Activated CD4-positive, alpha-beta T cell treated with anti-CD3 and anti-CD28 coated beads, Interleukin-2, amount 10 ng/mL, durations not matched to agents 7 days and 5 days (primary cell): ENCODE measurements around the gene NPAS3. TPM values are rescaled to one million over a fixed set of nuclear protein-coding genes. Genes with fewer than 3 reads are reported as not detected.

Experiments
- CTCF ChIA-PET: fragments of 350-600 bp; sonication (Branson Sonifier 250); formaldehyde crosslinking; loops from one replicate; lab custom pipeline; 2021; ENCODE audit warnings: antibody characterized with exemption; lab: Charles Lee
- POLR2A ChIA-PET: fragments of 350-600 bp; sonication (Branson Sonifier 250); formaldehyde crosslinking; loops from one replicate; lab custom pipeline; 2021; ENCODE audit warnings: antibody characterized with exemption; lab: Charles Lee
- DNase-seq: peaks from one replicate; pipeline ENCODE4 v3.0.0-alpha.2; 2020
- H3K27ac Mint-ChIP-seq: one replicate; pipeline ENCODE4 v1.8.0; 2021; ENCODE audit warnings: mild to moderate bottlenecking, moderate library complexity, mixed read lengths
- H3K27me3 Mint-ChIP-seq: one replicate; pipeline ENCODE4 v1.8.0; 2021; ENCODE audit warnings: mixed read lengths
- H3K36me3 Mint-ChIP-seq: one replicate; pipeline ENCODE4 v1.8.0; 2021; ENCODE audit warnings: low read depth, mixed read lengths
- H3K4me1 Mint-ChIP-seq: one replicate; pipeline ENCODE4 v1.8.0; 2021; ENCODE audit warnings: mixed read lengths
- H3K4me3 Mint-ChIP-seq: one replicate; pipeline ENCODE4 v1.8.0; 2021; ENCODE audit warnings: mild to moderate bottlenecking, moderate library complexity, mixed read lengths
- H3K9me3 Mint-ChIP-seq: one replicate; pipeline ENCODE4 v1.8.0; 2021; ENCODE audit warnings: mixed read lengths
- total RNA-seq, 2 experiments: library from RNA; stranded (reverse); gene quantifications; one replicate each; pipeline ENCODE4 v1.2.3, GENCODE V29; 2021

Gene NPAS3
- total RNA-seq, 2 experiments from 2014 or later: not detected

DNA sequence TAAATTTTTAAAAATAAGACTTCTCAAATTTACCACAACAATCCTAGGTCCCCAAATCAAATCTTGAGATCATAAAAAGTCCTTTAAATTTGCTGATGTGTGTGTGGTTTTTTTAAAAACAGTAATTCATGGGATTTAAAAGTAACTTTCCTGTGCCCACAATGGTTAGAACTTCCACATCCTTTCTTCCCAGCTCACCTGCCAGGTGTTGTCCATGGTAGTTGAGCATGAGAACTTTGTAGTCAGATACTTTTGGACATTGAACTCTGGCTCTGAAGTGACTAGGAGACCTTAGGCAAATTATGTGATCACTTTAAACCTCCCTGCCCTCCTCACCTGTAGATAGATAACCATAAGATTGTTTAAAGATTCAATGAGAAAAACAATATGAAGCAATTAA, 253.2 kb downstream of the NPAS3 start:
- ChIA-PET CTCF (no interaction called here), POLR2A (no interaction called here)
- H3K4me3 Mint-ChIP-seq: no peak overlapping the region
- no peaks in the 10 kb centered on the region for H3K9me3 Mint-ChIP-seq
- no peaks in the 10 kb centered on the region for H3K4me1 Mint-ChIP-seq
- no peak overlapping the region for H3K27ac Mint-ChIP-seq
- no peak for DNase-seq
- no peaks in the 10 kb centered on the region for H3K27me3 Mint-ChIP-seq
- H3K36me3 Mint-ChIP-seq: no peaks in the 10 kb centered on the region

GRCh38 chr14:33194551-33194950, 255.9 kb downstream of the NPAS3 start:
- H3K4me3 Mint-ChIP-seq: no peak overlapping the region
- H3K4me1 Mint-ChIP-seq: no peaks in the 10 kb centered on the region
- no peak overlapping the region for H3K27ac Mint-ChIP-seq
- H3K9me3 Mint-ChIP-seq: no peaks in the 10 kb centered on the region
- no peak for DNase-seq
- no peaks in the 10 kb centered on the region for H3K27me3 Mint-ChIP-seq
- H3K36me3 Mint-ChIP-seq: no peaks in the 10 kb centered on the region
- CTCF ChIA-PET: no interaction called here
- POLR2A ChIA-PET: no interaction called here

- DNase-seq: no peak
- Mint-ChIP-seq H3K9me3 (no peaks in the 10 kb centered on the region), H3K27me3 (no peaks in the 10 kb centered on the region), H3K4me1 (no peaks in the 10 kb centered on the region), H3K4me3 (no peak overlapping the region), H3K36me3 (no peaks in the 10 kb centered on the region), H3K27ac (no peak overlapping the region)
- CTCF ChIA-PET: no interaction called here
- POLR2A ChIA-PET: no interaction called here
Observed at GRCh38 chr14:33198684-33199083, 260.0 kb downstream of the NPAS3 start.

DNA sequence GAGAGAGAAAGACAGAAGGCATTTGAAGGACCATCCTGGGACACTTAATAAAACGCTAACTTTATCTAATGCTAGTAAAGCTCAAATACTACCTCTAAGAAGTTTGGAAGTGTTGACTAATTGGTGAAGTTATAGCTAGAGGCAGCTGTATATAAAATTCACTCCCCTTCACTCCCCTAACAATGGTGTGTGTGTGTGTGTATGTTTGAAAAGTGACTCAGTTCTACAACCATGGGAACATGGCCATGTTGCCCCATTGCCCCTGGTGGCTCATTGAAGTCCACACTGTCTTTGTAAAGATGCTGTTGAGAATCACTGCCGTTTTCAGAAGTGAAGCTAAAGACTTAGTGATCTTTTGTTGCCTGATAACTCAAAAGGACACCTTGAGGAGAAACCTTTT, 262.4 kb downstream of the NPAS3 start:
- CTCF ChIA-PET: no interaction called here
- no peak overlapping the region for H3K27ac Mint-ChIP-seq

DNA sequence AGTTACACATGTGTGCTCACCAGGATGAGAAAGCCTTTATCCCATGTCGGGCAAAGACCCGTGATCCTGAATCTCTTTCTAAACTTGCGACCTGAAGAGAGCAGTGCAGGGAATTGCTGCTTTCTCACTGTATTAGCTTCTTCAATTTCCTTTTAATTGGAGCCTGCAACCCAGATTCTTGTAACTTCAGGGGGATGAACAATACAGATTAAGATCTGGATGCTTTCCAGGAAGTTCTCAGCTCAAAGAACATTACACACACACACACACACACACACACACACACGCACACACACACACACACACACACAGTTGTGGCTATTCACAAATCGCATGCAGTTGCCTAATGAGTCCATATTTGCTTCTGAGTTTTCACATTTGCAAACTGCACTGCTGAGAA, 268.3 kb downstream of the NPAS3 start:
- no peak overlapping the region for H3K4me3 Mint-ChIP-seq
- H3K27ac Mint-ChIP-seq: no peak overlapping the region
- H3K9me3 Mint-ChIP-seq: no peaks in the 10 kb centered on the region
- DNase-seq: no peak
- CTCF ChIA-PET: no interaction called here
- H3K4me1 Mint-ChIP-seq: no peaks in the 10 kb centered on the region
- POLR2A ChIA-PET: no interaction called here
- no peaks in the 10 kb centered on the region for H3K27me3 Mint-ChIP-seq
- H3K36me3 Mint-ChIP-seq: no peaks in the 10 kb centered on the region

More for the DNA sequence above, 262.4 kb downstream of the NPAS3 start:
- no peak for DNase-seq
- Mint-ChIP-seq H3K4me3 (no peak overlapping the region), H3K36me3 (no peaks in the 10 kb centered on the region), H3K27me3 (no peaks in the 10 kb centered on the region), H3K4me1 (no peaks in the 10 kb centered on the region), H3K9me3 (no peaks in the 10 kb centered on the region)
- POLR2A ChIA-PET: no interaction called here

DNA sequence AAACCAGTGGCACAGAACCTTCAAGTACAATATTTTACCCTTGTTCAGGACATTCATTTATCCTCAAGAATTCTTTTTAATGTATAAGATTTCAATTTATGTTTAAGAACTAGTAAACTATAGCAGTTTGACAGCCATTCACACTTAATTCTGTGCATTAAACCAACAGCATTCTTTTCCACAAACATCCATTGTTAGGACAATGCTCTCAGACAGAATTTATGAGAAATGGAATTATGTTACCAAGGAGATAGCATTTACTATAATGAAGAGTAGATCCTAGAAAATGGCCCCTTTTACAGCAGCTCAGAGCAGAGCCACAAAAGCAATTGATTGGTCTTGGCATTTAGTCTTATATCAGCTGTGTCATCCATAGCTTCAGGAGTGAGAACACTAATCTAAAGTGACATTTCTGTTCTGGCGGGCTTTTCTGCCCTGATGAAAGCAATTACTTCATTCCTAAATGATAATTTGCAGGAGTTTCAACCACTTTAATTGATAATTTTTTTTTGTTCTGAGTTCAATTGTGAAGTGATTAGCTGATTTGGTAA, 268.9 kb downstream of the NPAS3 start:
- Mint-ChIP-seq H3K27ac (no peak overlapping the region), H3K27me3 (no peaks in the 10 kb centered on the region), H3K9me3 (no peaks in the 10 kb centered on the region), H3K36me3 (no peaks in the 10 kb centered on the region), H3K4me1 (no peaks in the 10 kb centered on the region), H3K4me3 (no peak overlapping the region)
- DNase-seq: no peak
- CTCF ChIA-PET: no interaction called here
- POLR2A ChIA-PET: no interaction called here

DNA sequence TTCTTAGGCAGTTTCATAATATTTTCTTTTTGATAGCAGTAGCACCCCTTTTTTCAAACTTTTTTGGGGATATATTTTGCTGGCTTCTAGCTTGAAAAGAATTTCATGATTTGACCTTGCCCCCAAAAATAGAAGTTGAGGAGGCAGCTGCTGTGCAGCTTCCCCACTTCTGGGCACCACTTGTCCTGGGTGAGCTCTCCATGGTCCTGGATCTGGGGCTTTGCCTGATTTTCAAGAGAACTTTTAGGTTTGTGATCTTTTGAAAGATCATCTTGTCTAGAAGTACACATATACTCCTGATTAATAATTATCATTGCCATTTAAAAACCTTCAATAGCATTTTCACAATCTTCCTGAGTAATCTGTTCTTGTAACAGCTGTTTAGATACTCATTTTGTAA, 271.6 kb downstream of the NPAS3 start:
- Mint-ChIP-seq H3K27me3 (no peaks in the 10 kb centered on the region), H3K9me3 (no peaks in the 10 kb centered on the region), H3K4me1 (no peaks in the 10 kb centered on the region), H3K27ac (no peak overlapping the region), H3K36me3 (no peaks in the 10 kb centered on the region), H3K4me3 (no peak overlapping the region)
- ChIA-PET CTCF (no interaction called here), POLR2A (no interaction called here)
- DNase-seq: no peak

- POLR2A ChIA-PET: no interaction called here
- CTCF ChIA-PET: no interaction called here
- Mint-ChIP-seq H3K36me3 (no peaks in the 10 kb centered on the region), H3K27ac (no peak overlapping the region), H3K4me3 (no peak overlapping the region), H3K4me1 (no peaks in the 10 kb centered on the region), H3K27me3 (no peaks in the 10 kb centered on the region), H3K9me3 (no peaks in the 10 kb centered on the region)
- no peak for DNase-seq
Observed at GRCh38 chr14:33218026-33218425, 279.3 kb downstream of the NPAS3 start.

GRCh38 chr14:33219957-33220356, 281.3 kb downstream of the NPAS3 start:
- POLR2A ChIA-PET: no interaction called here
- Mint-ChIP-seq H3K9me3 (no peaks in the 10 kb centered on the region), H3K27me3 (no peaks in the 10 kb centered on the region), H3K4me3 (no peak overlapping the region), H3K36me3 (no peaks in the 10 kb centered on the region), H3K4me1 (no peaks in the 10 kb centered on the region), H3K27ac (no peak overlapping the region)
- no peak for DNase-seq
- CTCF ChIA-PET: interaction anchor here (0.8 kb wide), 1 partner anchor 15 kb away, joined by 3 read pairs; no protein-coding TSS in a partner anchor

GRCh38 chr14:33229269-33229929, 290.7 kb downstream of the NPAS3 start:
- ChIA-PET CTCF (no interaction called here), POLR2A (no interaction called here)
- H3K27me3 Mint-ChIP-seq: no peaks in the 10 kb centered on the region
- H3K4me3 Mint-ChIP-seq: no peak overlapping the region
- H3K9me3 Mint-ChIP-seq: no peaks in the 10 kb centered on the region
- H3K4me1 Mint-ChIP-seq: no peaks in the 10 kb centered on the region
- H3K27ac Mint-ChIP-seq: no peak overlapping the region
- H3K36me3 Mint-ChIP-seq: no peaks in the 10 kb centered on the region
- no peak for DNase-seq

DNA sequence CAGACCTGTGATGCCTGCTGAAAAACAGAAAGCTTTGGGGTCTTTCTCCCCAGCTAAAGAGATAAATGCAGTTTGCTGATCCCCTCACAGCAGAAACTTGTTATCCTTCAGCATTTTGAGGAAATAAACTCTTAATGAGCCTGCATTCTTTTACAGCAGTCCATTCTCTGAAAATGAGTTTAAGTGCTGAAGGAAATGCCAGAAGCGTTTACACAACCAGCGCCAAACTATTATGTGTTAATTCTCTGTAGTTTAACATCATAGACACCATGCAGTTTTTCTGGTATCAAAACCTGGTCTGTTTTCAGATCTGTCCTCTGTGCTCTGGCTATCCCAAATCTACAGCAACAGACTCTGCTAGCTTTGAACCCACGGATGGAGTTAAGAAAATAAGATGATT, 291.3 kb downstream of the NPAS3 start:
- Mint-ChIP-seq H3K9me3 (no peaks in the 10 kb centered on the region), H3K27ac (no peak overlapping the region), H3K4me1 (no peaks in the 10 kb centered on the region), H3K36me3 (no peaks in the 10 kb centered on the region), H3K27me3 (no peaks in the 10 kb centered on the region), H3K4me3 (no peak overlapping the region)
- DNase-seq: no peak
- CTCF ChIA-PET: no interaction called here
- POLR2A ChIA-PET: no interaction called here

DNA sequence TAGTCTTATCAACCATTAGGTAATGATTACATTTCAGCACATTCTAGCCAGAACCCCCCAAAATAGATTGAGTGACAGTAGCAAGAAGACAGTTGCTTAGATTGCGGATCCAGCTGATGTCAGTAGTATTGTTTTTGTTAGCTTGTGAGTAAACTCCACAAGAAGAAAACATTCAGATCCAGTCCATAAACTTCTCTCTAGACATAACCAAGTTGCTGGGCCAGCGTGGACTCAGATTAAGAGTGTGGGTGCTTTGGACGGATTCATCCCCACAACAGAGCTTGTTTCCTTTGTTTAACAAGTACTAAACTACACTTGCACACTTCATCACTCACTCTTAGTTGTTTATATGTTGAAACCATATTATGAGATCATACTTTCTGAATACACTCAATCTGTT, 293.4 kb downstream of the NPAS3 start:
- CTCF ChIA-PET: no interaction called here
- no peaks in the 10 kb centered on the region for H3K36me3 Mint-ChIP-seq
- no peaks in the 10 kb centered on the region for H3K4me1 Mint-ChIP-seq
- no peaks in the 10 kb centered on the region for H3K27me3 Mint-ChIP-seq
- POLR2A ChIA-PET: no interaction called here
- H3K4me3 Mint-ChIP-seq: no peak overlapping the region
- no peak for DNase-seq
- no peak overlapping the region for H3K27ac Mint-ChIP-seq
- H3K9me3 Mint-ChIP-seq: no peaks in the 10 kb centered on the region

GRCh38 chr14:33237115-33237740, 298.5 kb downstream of the NPAS3 start:
- Mint-ChIP-seq H3K9me3 (no peaks in the 10 kb centered on the region), H3K36me3 (no peaks in the 10 kb centered on the region), H3K4me3 (no peak overlapping the region), H3K4me1 (no peaks in the 10 kb centered on the region), H3K27me3 (no peaks in the 10 kb centered on the region), H3K27ac (no peak overlapping the region)
- DNase-seq: no peak
- CTCF ChIA-PET: no interaction called here
- POLR2A ChIA-PET: no interaction called here

GRCh38 chr14:33239465-33239864, 300.8 kb downstream of the NPAS3 start:
- no peaks in the 10 kb centered on the region for H3K36me3 Mint-ChIP-seq
- no peaks in the 10 kb centered on the region for H3K4me1 Mint-ChIP-seq
- no peak overlapping the region for H3K27ac Mint-ChIP-seq
- no peaks in the 10 kb centered on the region for H3K9me3 Mint-ChIP-seq
- ChIA-PET CTCF (no interaction called here), POLR2A (no interaction called here)
- DNase-seq: no peak
- no peaks in the 10 kb centered on the region for H3K27me3 Mint-ChIP-seq
- H3K4me3 Mint-ChIP-seq: no peak overlapping the region
